Measurements from ENCODE around the gene ASCC1. TPM values are rescaled to one million over a fixed set of nuclear protein-coding genes. Genes with fewer than 3 reads are reported as not detected.

The ASCC1 gene
- polyA plus RNA-seq, 1 experiment = 18.5 TPM

Small RNAs within 50 kb of the gene (small RNA-seq; reads per million reads assigned to genes)
- gene RF00019 (ENCODE audit: insufficient read length, low read depth, low replicate concordance) (not detected), gene RF00340 (ENCODE audit: insufficient read length, low read depth, low replicate concordance) (not detected)

Other genes starting within 250 kb of the ASCC1 start
- 0.04 and 0.06 TPM in 2 replicates for gene SPOCK2, start 127.7 kb downstream of the ASCC1 start, polyA plus RNA-seq (2011; rRNA removed)
- 49.8 and 58.0 TPM in 2 replicates for gene ANAPC16, start 264 bp downstream of the ASCC1 start, polyA plus RNA-seq (2011; rRNA removed)
- gene DDIT4, start 57.6 kb upstream of the ASCC1 start, polyA plus RNA-seq (2011; rRNA removed) = 152 and 174 TPM in 2 replicates
- 26.4 and 38.8 TPM in 2 replicates for gene DNAJB12, start 138.6 kb upstream of the ASCC1 start, polyA plus RNA-seq (2011; rRNA removed)

Data from BJ (cell line).